Stimulated activated CD4-positive, alpha-beta T cell treated with anti-CD3 and anti-CD28 coated beads, TNF-alpha, amount 100 ng/mL, for 48 hours (primary cell): ENCODE results near the gene SH3RF3.

ENCODE experiments used
- DNase-seq, 3 donors: peaks; one replicate each; pipeline ENCODE4 v3.0.0-alpha.2; 2020; ENCODE audit warnings: low read depth in 3 of 3

The SH3RF3 gene

GRCh38 chr2:109417701-109418335, 288.8 kb downstream of the SH3RF3 start:
- no peak for DNase-seq

- no peak for DNase-seq
Observed at GRCh38 chr2:109418716-109419115, 289.7 kb downstream of the SH3RF3 start.

- DNase-seq, result no peak
Observed at GRCh38 chr2:109419171-109419756, 290.3 kb downstream of the SH3RF3 start.

DNA sequence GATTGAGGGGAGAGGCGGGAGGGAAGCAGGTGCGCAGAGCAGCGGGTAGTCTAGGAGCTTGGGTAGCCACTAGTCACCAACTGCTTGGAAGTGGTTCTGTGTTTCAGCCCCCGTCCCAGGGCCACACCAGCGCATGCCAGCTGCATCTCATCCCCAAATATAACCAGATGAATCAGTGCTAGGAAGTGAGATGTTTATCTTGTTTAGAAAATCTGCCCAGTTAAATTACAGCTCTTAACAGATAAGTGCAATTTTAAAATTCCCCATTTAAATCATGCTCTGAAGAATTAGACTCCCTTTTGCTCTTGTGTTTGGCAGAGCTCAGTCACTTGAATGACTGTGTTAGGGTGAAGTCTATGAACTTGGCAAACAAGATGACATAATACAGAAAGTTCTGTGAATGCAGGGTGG, 291.0 kb downstream of the SH3RF3 start:
- no peak for DNase-seq

DNA sequence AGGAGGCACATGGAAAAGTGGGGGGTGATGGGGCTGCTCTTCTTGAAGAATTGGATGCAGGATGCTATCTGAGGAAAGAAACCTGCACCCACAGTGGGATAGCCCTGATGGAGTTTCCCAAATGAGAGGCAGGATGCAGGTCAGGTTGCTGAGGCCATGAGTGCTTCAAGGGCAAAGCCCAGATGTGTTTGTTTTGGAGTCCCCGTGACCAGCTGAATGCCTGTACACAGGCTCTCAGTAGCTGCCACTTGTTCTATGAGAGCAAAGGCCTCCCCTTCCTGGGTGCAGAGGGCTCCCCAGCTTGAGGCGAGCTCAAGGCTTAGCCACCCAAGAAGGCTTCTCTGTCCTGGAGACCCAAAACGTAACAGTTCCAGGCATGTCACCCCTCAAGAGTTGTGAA, 292.1 kb downstream of the SH3RF3 start:
- no peak for DNase-seq

GRCh38 chr2:109421642-109422041, 292.6 kb downstream of the SH3RF3 start:
- DNase-seq, result no peak

DNA sequence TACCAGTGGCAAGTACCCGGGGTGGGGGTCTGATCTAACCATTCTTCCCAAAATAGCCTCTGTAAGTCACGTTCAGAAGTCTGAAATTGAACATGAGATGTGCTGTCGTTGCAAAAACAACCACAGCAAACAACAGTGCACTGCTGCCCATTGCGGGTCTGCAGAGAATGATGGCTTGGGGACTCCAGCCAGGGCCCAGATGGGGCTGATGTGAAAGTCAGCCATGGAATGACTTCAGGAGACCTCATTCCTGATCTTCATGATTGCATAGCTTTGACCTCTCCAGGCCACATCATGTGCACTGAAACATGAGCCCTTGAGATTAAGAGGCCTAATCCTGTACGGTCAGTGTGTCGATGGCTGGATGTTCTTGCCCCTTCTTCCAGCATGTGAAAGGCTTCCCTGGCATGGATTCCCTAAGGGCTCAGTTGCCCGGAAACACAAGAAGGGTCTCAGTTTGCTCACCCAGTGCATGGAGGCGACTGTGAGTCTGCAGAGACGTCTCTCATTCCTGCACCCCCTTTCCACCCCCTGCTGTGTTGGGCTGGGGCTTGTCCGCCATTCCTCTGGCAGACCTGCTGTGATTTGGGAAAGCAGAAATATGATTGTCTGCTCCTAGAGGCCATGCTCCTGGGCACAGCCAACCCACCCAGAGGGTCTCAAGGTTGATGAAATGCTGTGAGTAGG, 293.2 kb downstream of the SH3RF3 start:
- DNase-seq, result no peak

DNA sequence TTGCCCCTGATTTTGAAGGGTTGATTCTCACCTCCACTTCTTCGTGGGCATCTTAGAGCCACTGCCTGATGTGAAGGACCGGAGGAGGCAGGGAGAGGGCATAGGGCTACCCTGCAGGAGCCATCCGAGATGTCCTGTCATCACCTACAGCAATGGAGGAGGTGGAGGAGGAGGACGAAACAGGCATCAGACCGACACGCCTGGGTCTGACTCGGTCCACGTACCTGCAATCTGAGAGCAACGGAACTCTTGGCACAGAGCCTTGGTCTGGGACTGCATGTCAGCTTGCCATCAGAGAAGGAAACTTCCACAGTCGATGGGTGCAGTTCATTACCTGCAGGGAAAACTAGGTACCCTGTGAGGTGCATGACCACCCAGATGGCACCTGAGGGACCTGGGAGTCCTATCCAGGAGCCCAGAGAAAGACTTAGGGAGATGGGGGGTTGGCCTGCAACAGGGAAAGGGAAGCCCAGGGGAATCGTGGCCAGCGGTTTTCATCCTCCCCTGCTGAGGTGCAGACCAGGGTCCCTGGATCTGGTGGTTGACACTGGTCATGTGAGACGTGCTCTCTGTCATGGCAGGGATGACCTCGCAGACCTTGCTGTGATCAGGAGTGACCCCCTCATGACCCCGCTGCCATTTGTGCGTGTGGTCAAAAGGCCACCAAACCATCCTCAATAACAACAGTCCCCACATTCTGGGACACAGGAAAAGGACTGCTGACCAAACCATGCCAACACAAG, 293.9 kb downstream of the SH3RF3 start:
- DNase-seq, result no peak

DNA sequence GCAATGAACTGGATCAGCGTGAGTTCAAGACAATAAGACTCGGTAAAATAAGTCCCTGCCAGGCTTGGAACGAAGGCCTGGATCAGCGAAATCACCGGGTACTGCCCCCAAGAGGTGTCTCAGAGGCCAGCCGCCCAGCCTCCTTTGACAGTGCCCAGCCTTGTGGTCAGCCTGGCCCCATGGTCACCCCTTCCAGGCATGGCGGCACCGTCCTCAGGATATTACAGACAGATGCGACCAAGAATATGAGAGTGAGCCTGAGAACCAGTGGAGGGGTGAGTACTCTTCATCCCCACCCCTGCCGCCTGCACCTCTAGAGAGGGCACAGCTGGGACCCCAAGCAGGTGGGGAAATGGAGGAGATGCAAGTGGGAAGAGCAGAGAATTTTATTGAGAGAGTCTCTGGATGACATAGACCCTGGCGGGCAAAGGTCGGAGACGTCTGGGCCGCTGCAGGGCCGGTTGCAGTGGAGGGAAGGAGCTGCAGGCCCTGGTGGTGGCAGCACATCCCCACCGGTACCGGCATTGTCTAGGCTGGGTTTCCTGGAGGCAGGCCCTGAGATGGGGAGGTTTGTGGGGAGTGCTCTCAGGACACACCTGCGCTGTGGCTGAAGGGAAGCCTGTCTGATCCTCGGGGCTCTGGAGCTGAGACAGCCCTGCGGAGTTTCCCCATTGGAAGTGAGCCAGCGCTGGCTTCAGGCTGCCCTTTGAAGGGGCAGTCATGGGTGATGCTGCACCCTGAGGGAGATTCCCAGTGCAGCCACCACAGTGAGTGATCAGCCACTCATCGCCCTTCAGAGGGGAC, 294.8 kb downstream of the SH3RF3 start:
- DNase-seq, result no peak

DNA sequence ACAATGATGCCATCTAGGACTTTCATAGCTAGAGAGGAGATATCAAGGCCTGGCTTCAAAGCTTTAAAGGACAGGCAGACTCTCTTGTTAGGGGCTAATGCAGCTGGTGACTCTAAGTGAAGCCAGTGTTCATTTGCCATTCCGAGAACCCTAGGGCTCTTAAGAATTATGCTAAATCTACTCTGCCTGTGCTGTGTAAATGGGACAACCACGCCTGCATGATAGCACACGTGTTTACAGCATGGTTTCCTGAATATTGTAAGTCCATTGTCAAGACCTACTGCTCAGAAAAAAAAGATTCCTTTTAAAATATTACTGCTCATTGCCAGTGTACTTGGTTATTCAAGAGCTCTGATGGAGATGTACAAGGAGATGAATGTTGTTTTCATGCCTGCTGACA, 296.4 kb downstream of the SH3RF3 start:
- DNase-seq, result no peak

- no peak for DNase-seq
Observed at GRCh38 chr2:109427661-109428091, 298.7 kb downstream of the SH3RF3 start.

GRCh38 chr2:109428281-109428680, 299.3 kb downstream of the SH3RF3 start:
- DNase-seq, result no peak

DNA sequence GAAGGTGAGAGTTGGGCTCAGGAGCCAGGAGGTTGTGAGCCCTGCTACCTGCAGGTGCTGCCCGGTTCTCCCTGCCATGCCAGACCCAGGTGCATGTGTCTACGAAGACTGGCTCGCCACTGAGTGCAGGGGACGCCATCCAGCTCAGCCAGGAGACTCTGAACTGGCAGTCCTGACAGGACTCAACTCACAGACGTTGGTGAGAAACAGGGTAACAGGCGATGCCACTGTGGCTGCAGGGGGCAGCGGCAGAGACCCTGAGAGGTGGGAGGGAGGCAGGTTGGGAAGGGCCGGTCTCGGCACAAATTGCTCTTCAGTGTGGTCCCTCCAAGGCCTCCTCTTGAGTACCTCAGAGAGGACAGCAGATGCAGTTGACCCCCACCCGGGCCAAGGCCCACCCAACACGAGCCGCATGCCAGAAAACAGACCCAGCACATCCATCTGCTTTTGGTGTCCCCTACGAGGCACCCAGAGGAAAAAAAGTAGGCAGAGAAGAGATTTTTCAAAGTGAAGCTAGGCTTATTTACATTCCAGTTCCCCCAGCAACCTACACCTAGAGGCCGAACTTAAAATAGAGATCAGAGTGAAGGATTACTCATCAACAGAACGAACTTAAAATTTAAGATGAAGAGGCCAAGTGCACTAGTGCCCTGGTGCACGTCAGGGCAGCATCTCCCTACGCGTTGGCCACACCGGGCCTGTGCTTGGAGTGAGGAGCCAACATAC, 300.0 kb downstream of the SH3RF3 start:
- DNase-seq, result no peak

DNA sequence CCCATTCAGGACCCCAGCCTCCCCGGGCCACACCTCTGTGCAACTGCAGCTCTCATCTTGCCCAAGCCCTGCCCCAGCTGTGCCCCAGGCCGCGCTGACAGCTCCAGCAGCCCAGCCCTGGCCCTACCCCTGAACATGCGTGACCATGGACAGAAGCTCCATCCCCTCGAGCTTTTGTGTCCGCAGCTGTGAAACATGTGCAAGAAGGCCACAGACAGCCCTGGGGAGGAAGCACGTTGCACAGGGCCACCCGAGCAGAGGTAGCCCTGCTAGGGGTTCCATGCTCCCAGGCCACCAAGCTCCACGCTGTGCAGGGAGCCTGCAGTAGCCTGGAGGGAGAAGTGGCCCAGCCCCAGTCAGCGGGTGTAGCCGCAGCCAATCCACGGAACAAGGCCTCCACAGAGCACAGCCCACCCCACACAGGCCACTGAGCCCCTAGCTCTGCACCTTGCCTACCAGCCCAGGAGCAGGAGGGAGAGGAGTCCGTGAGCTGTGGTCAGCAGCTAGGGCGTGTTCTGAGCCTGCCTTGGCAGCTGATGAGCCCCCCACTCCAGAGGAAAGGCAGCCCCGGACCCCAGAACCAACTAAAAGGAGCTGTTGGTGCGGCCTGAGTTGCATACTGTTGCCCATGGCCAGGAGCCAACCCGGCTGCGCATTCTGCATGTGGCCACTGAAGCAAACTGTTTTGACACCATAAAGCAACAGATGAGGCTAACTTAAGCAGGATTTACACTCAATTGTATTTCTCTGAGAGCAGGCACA, 300.7 kb downstream of the SH3RF3 start:
- DNase-seq, result no peak

- DNase-seq, result no peak
Observed at GRCh38 chr2:109430329-109430636, 301.3 kb downstream of the SH3RF3 start.

GRCh38 chr2:109432421-109432820, 303.4 kb downstream of the SH3RF3 start:
- DNase-seq, result no peak

DNA sequence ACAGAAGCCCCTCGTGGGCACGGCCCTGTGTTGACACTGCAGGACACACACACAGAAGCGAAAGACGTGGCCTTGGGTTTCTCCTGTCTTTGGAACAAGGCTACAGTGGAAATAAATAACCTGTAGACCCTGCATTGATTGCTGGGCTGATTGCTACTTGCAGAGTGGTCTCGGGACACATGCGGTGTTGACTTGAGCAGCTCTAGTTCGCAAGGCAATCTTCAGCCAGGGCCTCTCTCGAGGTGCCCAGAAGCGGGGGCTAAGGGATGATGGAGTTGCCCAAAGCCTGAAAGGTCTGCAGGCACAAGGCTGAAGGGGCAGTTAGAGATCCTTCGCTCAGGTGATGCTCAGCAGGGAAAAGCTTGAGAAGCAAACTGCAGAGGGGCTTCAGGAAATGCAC, 304.5 kb downstream of the SH3RF3 start:
- no peak for DNase-seq

- no peak for DNase-seq
Observed at GRCh38 chr2:109433926-109434325, 304.9 kb downstream of the SH3RF3 start.

- no peak for DNase-seq
Observed at GRCh38 chr2:109434351-109434750, 305.3 kb downstream of the SH3RF3 start.

GRCh38 chr2:109435066-109435690, 306.2 kb downstream of the SH3RF3 start:
- DNase-seq, result no peak
